CD14-positive monocyte (primary cell): Measurements from ENCODE around the gene ABCA12. TPM values are rescaled to one million over a fixed set of nuclear protein-coding genes. Genes with fewer than 3 reads are reported as not detected.

Experiments used
- DNase-seq, 3 donors: peaks; one replicate each; pipeline ENCODE4 v3.0.0-alpha.2; 2011 to 2022
- H2AFZ ChIP-seq: 2 replicates; pipeline ENCODE4 v1.6.0; 2012; ENCODE audit warnings: mild to moderate bottlenecking, low read depth, low read length, inconsistent platforms; ENCODE audit not compliant: insufficient read depth, poor library complexity, severe bottlenecking
- H3K27ac ChIP-seq, 2 donors: 1 replicate in 1 of 2; 2 replicates in 1 of 2; pipeline ENCODE4 v1.5.1; 2012 to 2013; ENCODE audit warnings: low read length in 2 of 2, control low read depth in 1 of 2, inconsistent platforms in 1 of 2, low read depth in 1 of 2, mild to moderate bottlenecking in 1 of 2
- H3K27me3 ChIP-seq, 2 donors: one replicate each; pipeline versions ENCODE4 v1.6.0 to v1.6.1; 2011 to 2013; ENCODE audit warnings: low read length in 2 of 2; ENCODE audit not compliant: control insufficient read depth in 2 of 2, insufficient read depth in 2 of 2
- H3K36me3 ChIP-seq, 2 donors: replicated peaks in 1 of 2; 1 replicate in 1 of 2; 2 replicates in 1 of 2; pipeline versions ENCODE4 v1.5.1 to v1.6.1; 2012 to 2013; ENCODE audit warnings: low read length in 2 of 2, control low read depth in 1 of 2, inconsistent platforms in 1 of 2, mild to moderate bottlenecking in 1 of 2; ENCODE audit not compliant: insufficient read depth in 2 of 2, control insufficient read depth in 1 of 2
- H3K4me1 ChIP-seq, 2 donors: 1 replicate in 1 of 2; 2 replicates in 1 of 2; pipeline versions ENCODE4 v1.5.1 to v1.6.1; 2012 to 2013; ENCODE audit warnings: low read length in 2 of 2, control low read depth in 1 of 2, inconsistent platforms in 1 of 2, mild to moderate bottlenecking in 1 of 2, moderate library complexity in 1 of 2; ENCODE audit not compliant: insufficient read depth in 2 of 2, control insufficient read depth in 1 of 2
- H3K4me2 ChIP-seq: replicated peaks from 2 replicates; pipeline ENCODE3; 2012; ENCODE audit warnings: low read length, moderate library complexity, mild to moderate bottlenecking; ENCODE audit not compliant: poor library complexity, severe bottlenecking; ENCODE audit errors: extremely low read depth
- H3K4me3 ChIP-seq, 3 experiments: fragments of 200-600 bp in 1 of 3; sonication (generic) in 1 of 3; replicated peaks in 1 of 3; 1 replicate in 2 of 3; 2 replicates in 1 of 3; pipeline ENCODE4 v1.5.1; 2011 to 2013; ENCODE audit warnings: low read length in 3 of 3, mild to moderate bottlenecking in 3 of 3, control low read depth in 2 of 3, low read depth in 2 of 3, inconsistent platforms in 1 of 3, moderate library complexity in 1 of 3
- H3K79me2 ChIP-seq: 2 replicates; pipeline ENCODE4 v1.6.0; 2012; ENCODE audit warnings: mild to moderate bottlenecking, control low read depth, inconsistent platforms, low read length, moderate library complexity; ENCODE audit not compliant: insufficient read depth
- H3K9ac ChIP-seq: 2 replicates; pipeline ENCODE4 v1.6.0; 2017; ENCODE audit warnings: low read length, mild to moderate bottlenecking; ENCODE audit not compliant: insufficient read depth, poor library complexity, severe bottlenecking
- H3K9me3 ChIP-seq, 2 donors: replicated peaks in 1 of 2; 1 replicate in 1 of 2; 2 replicates in 1 of 2; pipeline versions ENCODE4 v1.5.1 to v1.6.1; 2012 to 2013; ENCODE audit warnings: low read length in 2 of 2, control low read depth in 1 of 2; ENCODE audit not compliant: control insufficient read depth in 1 of 2, insufficient read depth in 1 of 2
- H4K20me1 ChIP-seq: 2 replicates; pipeline ENCODE4 v1.6.0; 2012; ENCODE audit warnings: mild to moderate bottlenecking, low read length, control low read depth, moderate library complexity; ENCODE audit not compliant: insufficient read depth
- H3K27ac Mint-ChIP-seq, 7 donors: one replicate each; pipeline ENCODE4 v1.8.0; 2020; ENCODE audit warnings: mild to moderate bottlenecking in 7 of 7, mixed read lengths in 7 of 7, moderate library complexity in 6 of 7, inconsistent platforms in 2 of 7
- H3K27me3 Mint-ChIP-seq, 3 donors: one replicate each; pipeline ENCODE4 v1.8.0; 2021 to 2022; ENCODE audit warnings: low read depth in 3 of 3, mild to moderate bottlenecking in 3 of 3, mixed read lengths in 3 of 3, moderate library complexity in 3 of 3, inconsistent platforms in 1 of 3
- H3K36me3 Mint-ChIP-seq, 2 donors: one replicate each; pipeline ENCODE4 v1.8.0; 2020; ENCODE audit warnings: mixed read lengths in 2 of 2, inconsistent platforms in 1 of 2, mild to moderate bottlenecking in 1 of 2
- H3K4me1 Mint-ChIP-seq: one replicate; pipeline ENCODE4 v1.8.0; 2020; ENCODE audit warnings: mild to moderate bottlenecking, mixed read lengths
- H3K4me3 Mint-ChIP-seq, 2 donors: one replicate each; pipeline ENCODE4 v1.8.0; 2020; ENCODE audit warnings: mild to moderate bottlenecking in 2 of 2, mixed read lengths in 2 of 2, moderate library complexity in 1 of 2
- H3K9me3 Mint-ChIP-seq, 7 donors: one replicate each; pipeline ENCODE4 v1.8.0; 2020 to 2022; ENCODE audit warnings: mixed read lengths in 7 of 7, mild to moderate bottlenecking in 6 of 7, moderate library complexity in 6 of 7, inconsistent platforms in 2 of 7
- WGBS: methylation state at CpG from one replicate; pipeline ENCODE4 v1.1.5; 2013; ENCODE audit warnings: missing lambda C conversion rate; ENCODE audit not compliant: insufficient coverage; 5-methylcytosine and 5-hydroxymethylcytosine counted together
- intact Hi-C, 2 donors: fragments of 100-400 bp; cut with micrococcal nuclease; formaldehyde crosslinking; loops; one replicate each; pipeline versions ENCODE4 v1.15.0 to v1.15.1; 2023
- polyA plus RNA-seq, 3 donors: library from polyadenylated mRNA; depleted of rRNA in 1 of 3; unstranded in 2 of 3; stranded (reverse) in 1 of 3; fragments of 300-500 nt in 2 of 3; fragments of >200 nt in 1 of 3; fragmentation: Illumina TruSeq in 2 of 3; gene quantifications; 1 replicate in 2 of 3; 2 replicates in 1 of 3; pipeline ENCODE4 v1.2.3, GENCODE V29; 2012 to 2021
- TF ChIP-seq, protein P1 (sequence below): fragments of 200-600 bp; IDR thresholded peaks from one replicate; pipeline ENCODE4 v1.8.0; 2022; ENCODE audit warnings: antibody characterized with exemption, mild to moderate bottlenecking

The ABCA12 gene
- polyA plus RNA-seq, 3 donors: not detected

DNA sequence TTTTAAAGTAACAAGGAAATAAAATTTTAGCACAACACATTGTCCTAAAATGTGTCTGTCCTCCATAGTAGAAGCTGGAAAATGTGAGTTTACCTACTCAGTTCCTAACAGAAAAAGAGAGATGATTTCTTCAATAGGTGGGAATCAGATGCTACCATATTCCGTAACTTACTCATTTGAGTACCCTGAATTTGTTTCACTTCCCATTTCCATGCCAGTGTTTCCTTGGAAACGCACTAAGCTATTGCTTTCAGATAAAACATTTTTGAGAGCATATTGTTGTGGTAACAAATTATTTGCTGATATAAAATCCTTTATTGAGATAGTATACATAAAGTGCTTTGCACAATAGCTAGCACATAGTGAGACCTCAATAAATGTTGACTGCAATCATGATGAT is 191.5 kb downstream of the ABCA12 start:
- no peak overlapping the region for H3K4me3 ChIP-seq
- intact Hi-C loops: no loop called here
- H3K4me1 ChIP-seq: no peaks in the 10 kb centered on the region
- H3K9me3 ChIP-seq: no peaks in the 10 kb centered on the region
- no peaks in the 10 kb centered on the region for H3K4me1 Mint-ChIP-seq
- H3K9me3 Mint-ChIP-seq: peaks cover 0 to 3% (median 1%) of the 10 kb centered on the region in 7 donors
- no peak overlapping the region for H3K27ac ChIP-seq
- WGBS: no CpG with 5 or more reads among the region's 2 CpGs
- no peaks in the 10 kb centered on the region for H3K36me3 Mint-ChIP-seq
- no peak for DNase-seq
- H3K27me3 ChIP-seq: no peaks in the 10 kb centered on the region
- no peak overlapping the region for H2AFZ ChIP-seq
- H4K20me1 ChIP-seq: no peaks in the 10 kb centered on the region
- TF ChIP-seq, protein P1, sequence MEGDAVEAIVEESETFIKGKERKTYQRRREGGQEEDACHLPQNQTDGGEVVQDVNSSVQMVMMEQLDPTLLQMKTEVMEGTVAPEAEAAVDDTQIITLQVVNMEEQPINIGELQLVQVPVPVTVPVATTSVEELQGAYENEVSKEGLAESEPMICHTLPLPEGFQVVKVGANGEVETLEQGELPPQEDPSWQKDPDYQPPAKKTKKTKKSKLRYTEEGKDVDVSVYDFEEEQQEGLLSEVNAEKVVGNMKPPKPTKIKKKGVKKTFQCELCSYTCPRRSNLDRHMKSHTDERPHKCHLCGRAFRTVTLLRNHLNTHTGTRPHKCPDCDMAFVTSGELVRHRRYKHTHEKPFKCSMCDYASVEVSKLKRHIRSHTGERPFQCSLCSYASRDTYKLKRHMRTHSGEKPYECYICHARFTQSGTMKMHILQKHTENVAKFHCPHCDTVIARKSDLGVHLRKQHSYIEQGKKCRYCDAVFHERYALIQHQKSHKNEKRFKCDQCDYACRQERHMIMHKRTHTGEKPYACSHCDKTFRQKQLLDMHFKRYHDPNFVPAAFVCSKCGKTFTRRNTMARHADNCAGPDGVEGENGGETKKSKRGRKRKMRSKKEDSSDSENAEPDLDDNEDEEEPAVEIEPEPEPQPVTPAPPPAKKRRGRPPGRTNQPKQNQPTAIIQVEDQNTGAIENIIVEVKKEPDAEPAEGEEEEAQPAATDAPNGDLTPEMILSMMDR: no peak
- H3K36me3 ChIP-seq: no peaks in the 10 kb centered on the region
- no peak overlapping the region for H3K9ac ChIP-seq
- H3K4me2 ChIP-seq: no peak overlapping the region
- H3K27ac Mint-ChIP-seq: no peak overlapping the region
- no peaks in the 10 kb centered on the region for H3K27me3 Mint-ChIP-seq
- H3K4me3 Mint-ChIP-seq: no peak overlapping the region
- H3K79me2 ChIP-seq: no peaks in the 10 kb centered on the region

DNA sequence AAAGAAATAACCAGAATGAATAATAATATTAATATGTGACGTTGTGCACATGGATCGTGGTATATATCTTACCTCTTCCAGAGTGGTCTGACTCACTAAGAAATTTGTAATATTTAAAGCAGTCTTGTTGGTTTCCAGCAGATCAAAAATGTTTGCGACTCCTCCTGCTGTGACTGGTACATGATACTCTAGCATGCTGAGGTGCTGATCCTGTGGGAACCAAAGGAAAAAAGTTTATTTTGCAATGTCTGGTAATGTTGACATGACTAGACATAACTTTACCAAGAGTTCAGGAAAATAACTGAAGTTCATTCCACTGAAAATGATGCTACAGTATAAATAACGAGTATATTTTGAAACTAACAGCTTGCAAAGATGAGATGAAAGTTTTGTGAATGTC is 204.4 kb downstream of the ABCA12 start:
- Histone ChIP-seq H2AFZ (no peak overlapping the region), H3K27me3 (no peaks in the 10 kb centered on the region), H3K4me2 (no peak overlapping the region), H3K4me1 (no peaks in the 10 kb centered on the region), H3K9me3 (no peaks in the 10 kb centered on the region), H4K20me1 (no peaks in the 10 kb centered on the region), H3K9ac (no peak overlapping the region), H3K27ac (no peak overlapping the region), H3K4me3 (no peak overlapping the region), H3K79me2 (no peaks in the 10 kb centered on the region), H3K36me3 (no peaks in the 10 kb centered on the region)
- TF ChIP-seq, protein P1: no peak
- H3K4me3 Mint-ChIP-seq: no peak overlapping the region
- WGBS: 100% methylated on average over 1 of the region's 4 CpGs
- intact Hi-C loops: no loop called here
- peaks cover 0 to 1% (median 0%) of the 10 kb centered on the region in 3 donors for H3K27me3 Mint-ChIP-seq
- H3K9me3 Mint-ChIP-seq: peaks cover 0 to 5% (median 2%) of the 10 kb centered on the region in 7 donors
- H3K27ac Mint-ChIP-seq: no peak overlapping the region
- H3K36me3 Mint-ChIP-seq: no peaks in the 10 kb centered on the region
- no peaks in the 10 kb centered on the region for H3K4me1 Mint-ChIP-seq
- DNase-seq: no peak
